GM21737 (cell line): ENCODE results near the gene NUCKS1.
A peak's percentile ranks its signal among the peaks of the same experiment; 100 is the strongest.

Experiments
- ATAC-seq: cut with Tn5 transposase; IDR thresholded peaks from one replicate; pipeline ENCODE4 v1.9.1; 2021; ENCODE audit warnings: mild to moderate bottlenecking, moderate library complexity; ENCODE audit not compliant: unreplicated experiment

NUCKS1 gene

GRCh38 chr1:205750138-205751035 is at the start of gene NUCKS1:
TSS of gene NUCKS1 (minus strand) at chr1:205750182. CDS start at chr1:205749973, 209 bp downstream.
- peak; percentile 68 for ATAC-seq

- no peak for ATAC-seq
These were observed 48.6 kb upstream of the NUCKS1 start for GRCh38 chr1:205798577-205798976.

GRCh38 chr1:205797168-205797567 is 47.2 kb upstream of the NUCKS1 start:
- ATAC-seq, result no peak

- ATAC-seq, result no peak
These were observed 44.2 kb upstream of the NUCKS1 start for GRCh38 chr1:205794011-205794730.

- ATAC-seq, result no peak
These were observed 43.1 kb upstream of the NUCKS1 start for GRCh38 chr1:205792961-205793673.

- ATAC-seq, result no peak
These were observed 42.5 kb upstream of the NUCKS1 start for GRCh38 chr1:205792481-205792881.

- ATAC-seq, result no peak
These were observed 41.7 kb upstream of the NUCKS1 start for GRCh38 chr1:205791568-205792180.

GRCh38 chr1:205787287-205787916 is 37.4 kb upstream of the NUCKS1 start:
- no peak for ATAC-seq

- ATAC-seq, result no peak
These were observed 36.6 kb upstream of the NUCKS1 start for GRCh38 chr1:205786601-205787000.

GRCh38 chr1:205785446-205785845 is 35.5 kb upstream of the NUCKS1 start:
- no peak for ATAC-seq

- no peak for ATAC-seq
These were observed 33.9 kb upstream of the NUCKS1 start for GRCh38 chr1:205783904-205784303.

- ATAC-seq, result no peak
These were observed 33.4 kb upstream of the NUCKS1 start for GRCh38 chr1:205783433-205783795.

- ATAC-seq, result no peak
These were observed 32.8 kb upstream of the NUCKS1 start for GRCh38 chr1:205782627-205783432.

GRCh38 chr1:205780335-205780734 is 30.4 kb upstream of the NUCKS1 start:
- no peak for ATAC-seq

- no peak for ATAC-seq
These were observed 28.0 kb upstream of the NUCKS1 start for GRCh38 chr1:205777994-205778393.

GRCh38 chr1:205775717-205776056 is 25.7 kb upstream of the NUCKS1 start:
- ATAC-seq, result no peak

- ATAC-seq, result peak; percentile 63
These were observed 25.2 kb upstream of the NUCKS1 start, which contains the start of gene RAB29 for GRCh38 chr1:205775015-205775716. TSS of gene RAB29 (minus strand) at chr1:205775482. CDS start at chr1:205774956, 526 bp downstream.

GRCh38 chr1:205774198-205775014 is 24.4 kb upstream of the NUCKS1 start:
- no peak for ATAC-seq
